ES-I3 (cell line): ENCODE results near the gene CIT.
"Not testable (repeated sequence)": the region's sequence is repeated elsewhere in the genome, so short reads cannot be mapped to it uniquely, and the experiment has no call there.

Experiments
- H3K36me3 ChIP-seq: 2 replicates; pipeline ENCODE4 v1.6.1; 2013; ENCODE audit warnings: mild to moderate bottlenecking, low read length, control low read depth, moderate library complexity; ENCODE audit not compliant: insufficient read depth
- H3K4me1 ChIP-seq: 2 replicates; pipeline ENCODE4 v1.6.1; 2013; ENCODE audit warnings: mild to moderate bottlenecking, control low read depth, low read length; ENCODE audit not compliant: insufficient read depth
- H3K9ac ChIP-seq: 2 replicates; pipeline ENCODE4 v1.6.1; 2013; ENCODE audit warnings: low read depth, mild to moderate bottlenecking, low read length, moderate library complexity
- H3K9me3 ChIP-seq: 2 replicates; pipeline ENCODE4 v1.6.1; 2013; ENCODE audit warnings: mild to moderate bottlenecking, low read length, moderate library complexity; ENCODE audit not compliant: control insufficient read depth, insufficient read depth

Gene CIT

GRCh38 chr12:119727600-119728443 lies 149.3 kb downstream of the CIT start:
- Histone ChIP-seq H3K9me3 (no peaks in the 10 kb centered on the region), H3K36me3 (no peaks in the 10 kb centered on the region; the same call in 1 of the 2 replicates)

GRCh38 chr12:119725523-119725922 lies 151.6 kb downstream of the CIT start:
- no peak overlapping the region for H3K9ac ChIP-seq
- H3K4me1 ChIP-seq, result no peaks in the 10 kb centered on the region
- H3K9me3 ChIP-seq, result no peaks in the 10 kb centered on the region
- no peaks in the 10 kb centered on the region; the same call in 1 of the 2 replicates for H3K36me3 ChIP-seq

More at GRCh38 chr12:119727600-119728443, 149.3 kb downstream of the CIT start:
- Histone ChIP-seq H3K9ac (no peak overlapping the region), H3K4me1 (no peaks in the 10 kb centered on the region)

- Histone ChIP-seq H3K9ac (no peak overlapping the region), H3K9me3 (no peaks in the 10 kb centered on the region), H3K4me1 (no peaks in the 10 kb centered on the region; the same call in 1 of the 2 replicates), H3K36me3 (peaks cover 17% of the 10 kb centered on the region)
These were observed 155.8 kb downstream of the CIT start for GRCh38 chr12:119721306-119721705.

- no peaks in the 10 kb centered on the region for H3K9me3 ChIP-seq
- peaks cover 18% of the 10 kb centered on the region for H3K36me3 ChIP-seq
- H3K4me1 ChIP-seq, result no peaks in the 10 kb centered on the region; the same call in 1 of the 2 replicates
- no peak overlapping the region for H3K9ac ChIP-seq
These were observed 156.8 kb downstream of the CIT start for GRCh38 chr12:119720349-119720748.

DNA sequence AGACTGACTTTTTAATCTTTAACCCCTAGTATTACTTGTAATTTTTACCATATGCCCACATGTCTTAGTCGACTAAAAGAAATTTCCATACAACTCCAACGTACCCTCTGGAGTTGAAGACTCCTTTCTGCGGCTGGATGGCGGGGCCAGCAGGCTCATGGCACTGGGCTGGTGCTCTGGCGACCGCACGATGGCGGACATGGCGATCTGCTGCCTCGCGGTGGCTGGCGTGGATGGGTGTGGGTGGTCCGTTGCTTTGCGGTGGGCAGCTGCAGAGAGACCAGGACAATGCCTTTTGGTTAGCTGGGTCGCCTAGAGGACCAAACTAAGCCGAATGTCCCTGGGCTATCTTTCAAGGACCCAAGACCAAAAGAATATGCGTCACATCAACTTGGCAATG lies 159.0 kb downstream of the CIT start:
- H3K9ac ChIP-seq, result no peak overlapping the region
- no peaks in the 10 kb centered on the region for H3K9me3 ChIP-seq
- H3K36me3 ChIP-seq, result peaks cover 32% of the 10 kb centered on the region
- H3K4me1 ChIP-seq, result no peaks in the 10 kb centered on the region; the same call in 1 of the 2 replicates

DNA sequence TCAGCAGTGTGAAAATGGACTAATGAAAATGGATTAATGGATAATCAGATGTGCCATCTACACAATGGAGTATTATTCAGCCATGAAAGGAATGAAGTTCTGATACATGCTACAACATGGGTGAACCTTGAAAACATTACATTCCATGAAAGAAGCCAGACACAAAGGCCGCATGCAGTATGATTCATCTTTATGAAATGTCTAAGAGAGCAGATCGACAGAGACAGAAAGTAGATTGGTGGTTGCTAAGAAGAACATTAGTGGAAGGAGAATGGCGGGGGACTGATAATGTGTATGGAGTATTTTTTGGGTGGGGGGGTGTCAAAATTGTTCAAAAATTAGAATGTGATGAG lies 161.9 kb downstream of the CIT start:
- H3K9ac ChIP-seq, result no peak overlapping the region
- no peaks in the 10 kb centered on the region for H3K9me3 ChIP-seq
- H3K36me3 ChIP-seq, result peaks cover 45% of the 10 kb centered on the region
- no peaks in the 10 kb centered on the region; the same call in 1 of the 2 replicates for H3K4me1 ChIP-seq

DNA sequence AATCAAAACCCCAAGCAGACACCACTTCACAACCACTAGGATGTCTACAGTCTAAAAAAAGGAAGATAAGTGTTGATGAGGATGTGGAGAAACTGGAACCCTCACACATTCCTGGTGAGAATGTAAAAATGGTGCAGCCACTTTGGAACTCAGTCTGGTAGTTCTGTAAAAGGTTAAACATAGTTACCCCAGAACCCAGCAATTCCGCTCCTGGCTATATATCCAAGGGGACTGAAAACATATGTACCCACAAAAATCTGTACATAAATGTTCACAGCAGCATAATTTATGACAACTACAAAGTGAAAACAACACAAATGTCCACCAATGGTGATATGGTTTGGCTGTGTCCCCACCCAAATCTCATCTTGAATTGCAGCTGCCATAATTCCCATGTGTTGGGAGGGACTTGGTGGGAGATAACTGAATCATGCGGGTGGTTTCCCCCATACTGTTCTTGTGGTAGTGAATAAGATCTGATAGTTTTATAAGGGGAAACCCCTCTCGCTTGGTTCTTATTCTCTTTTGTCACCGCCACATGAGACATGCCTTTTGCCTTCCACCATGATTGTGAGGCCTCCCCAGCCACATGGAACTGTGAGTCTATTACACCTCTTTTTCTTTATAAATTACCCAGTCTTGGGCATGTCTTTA lies 162.4 kb downstream of the CIT start:
- no peaks in the 10 kb centered on the region for H3K9me3 ChIP-seq
- H3K9ac ChIP-seq, result no peak overlapping the region
- no peaks in the 10 kb centered on the region; the same call in 1 of the 2 replicates for H3K4me1 ChIP-seq
- peaks cover 44% of the 10 kb centered on the region for H3K36me3 ChIP-seq

GRCh38 chr12:119713551-119714031 lies 163.5 kb downstream of the CIT start:
- Histone ChIP-seq H3K9ac (no peak overlapping the region), H3K36me3 (peaks cover 45% of the 10 kb centered on the region), H3K9me3 (no peaks in the 10 kb centered on the region), H3K4me1 (no peaks in the 10 kb centered on the region; the same call in 1 of the 2 replicates)

DNA sequence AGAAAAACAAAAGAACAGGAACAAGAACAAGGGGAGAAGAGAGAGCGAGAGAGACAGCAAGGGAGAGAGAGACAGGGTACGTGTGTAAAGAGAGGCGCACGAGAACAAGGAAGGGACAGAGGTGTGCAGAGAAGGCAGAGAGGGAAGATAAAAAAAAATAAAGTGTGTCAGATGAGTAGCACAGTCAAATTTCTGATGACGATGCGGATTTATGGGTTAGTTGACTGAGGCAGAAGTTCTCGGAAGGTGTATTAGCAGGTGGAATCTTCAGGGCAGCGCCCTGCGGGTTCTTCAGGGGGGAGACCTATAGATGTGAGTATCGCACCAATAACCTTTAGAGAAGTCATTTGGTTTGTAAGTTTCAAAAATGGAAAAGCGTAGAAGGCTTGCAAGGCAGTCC lies 164.4 kb downstream of the CIT start:
- Histone ChIP-seq H3K9me3 (no peaks in the 10 kb centered on the region), H3K9ac (no peak overlapping the region), H3K4me1 (no peaks in the 10 kb centered on the region; the same call in 1 of the 2 replicates), H3K36me3 (peaks cover 38% of the 10 kb centered on the region)

DNA sequence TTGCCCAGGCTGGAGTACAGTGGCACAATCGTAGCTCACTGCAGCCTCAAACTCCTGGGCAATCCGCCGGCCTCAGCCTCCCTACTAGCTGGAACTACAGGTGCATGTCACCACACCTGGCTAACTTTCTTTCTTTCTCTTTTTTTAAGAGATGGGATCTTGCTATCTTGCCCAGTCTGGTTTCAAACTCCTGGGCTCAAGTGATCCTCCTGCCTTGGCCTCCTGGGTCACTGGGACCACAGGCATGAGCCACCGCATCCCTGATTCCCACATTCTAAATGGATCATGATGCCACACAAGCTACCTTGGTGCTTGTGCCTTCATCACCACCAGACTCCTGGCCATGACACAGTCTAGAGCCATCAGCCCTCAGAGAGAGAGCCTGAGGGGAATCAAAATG lies 165.4 kb downstream of the CIT start:
- Histone ChIP-seq H3K4me1 (no peaks in the 10 kb centered on the region; the same call in 1 of the 2 replicates), H3K36me3 (peaks cover 38% of the 10 kb centered on the region), H3K9ac (no peak overlapping the region), H3K9me3 (no peaks in the 10 kb centered on the region)

DNA sequence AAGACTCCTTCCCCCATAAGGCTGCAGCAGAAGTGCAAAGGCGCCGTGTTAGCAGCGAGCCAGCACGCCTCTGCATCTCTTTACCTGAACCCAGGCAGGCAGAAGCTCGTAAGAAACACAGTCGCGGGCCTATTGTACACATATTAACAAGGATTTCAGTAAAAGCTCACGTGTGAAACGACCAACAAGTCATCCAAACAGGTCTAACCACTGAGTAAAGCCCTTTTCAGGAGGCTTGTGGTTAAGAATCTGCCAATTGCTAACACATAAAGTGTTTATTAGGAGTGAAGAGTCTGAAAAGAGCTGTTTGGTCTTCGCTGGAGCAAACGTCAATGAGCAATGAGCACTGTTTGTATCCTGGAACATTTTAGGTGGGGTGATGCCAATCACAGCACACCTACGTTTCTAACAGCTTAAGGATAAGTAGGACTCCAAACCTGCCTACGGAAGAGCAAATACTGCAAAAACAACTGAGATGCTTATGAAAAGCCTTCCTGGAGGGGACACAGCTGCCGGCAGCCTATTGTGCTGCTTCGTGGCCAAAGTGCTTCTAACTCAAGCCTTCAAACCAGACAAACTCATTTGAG lies 166.1 kb downstream of the CIT start:
- no peak overlapping the region for H3K9ac ChIP-seq
- H3K9me3 ChIP-seq, result no peaks in the 10 kb centered on the region
- H3K4me1 ChIP-seq, result no peaks in the 10 kb centered on the region
- H3K36me3 ChIP-seq, result peaks cover 38% of the 10 kb centered on the region

DNA sequence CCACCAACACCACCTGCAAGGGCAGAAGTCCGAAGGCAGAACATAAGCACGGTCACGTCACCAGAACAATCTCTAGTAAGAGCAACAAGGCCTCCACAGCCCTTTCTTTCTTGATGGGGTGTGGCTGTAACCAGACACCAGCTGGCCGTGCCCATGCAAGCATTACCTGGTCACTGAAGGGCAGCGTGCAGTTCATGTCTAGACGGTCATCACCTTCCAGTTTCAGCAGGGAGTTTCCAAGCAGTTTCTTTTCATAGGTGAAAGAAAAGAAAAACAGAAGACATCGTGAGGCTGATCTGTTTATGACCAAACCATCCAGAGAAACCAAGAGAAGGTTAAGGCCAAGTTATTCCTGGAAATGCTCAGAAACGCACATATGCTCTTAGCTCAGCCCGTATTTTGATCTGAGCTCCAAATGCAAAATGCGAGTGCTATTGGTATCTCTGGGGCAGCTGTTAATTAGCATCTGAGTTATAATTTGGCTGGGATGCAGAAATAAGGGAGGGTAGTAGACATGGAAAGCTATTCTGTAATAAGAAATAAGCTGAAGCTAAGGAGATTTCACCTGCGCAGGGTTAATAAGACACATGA lies 166.7 kb downstream of the CIT start:
- Histone ChIP-seq H3K4me1 (no peaks in the 10 kb centered on the region), H3K9ac (no peak overlapping the region), H3K36me3 (peaks cover 38% of the 10 kb centered on the region), H3K9me3 (no peaks in the 10 kb centered on the region)

DNA sequence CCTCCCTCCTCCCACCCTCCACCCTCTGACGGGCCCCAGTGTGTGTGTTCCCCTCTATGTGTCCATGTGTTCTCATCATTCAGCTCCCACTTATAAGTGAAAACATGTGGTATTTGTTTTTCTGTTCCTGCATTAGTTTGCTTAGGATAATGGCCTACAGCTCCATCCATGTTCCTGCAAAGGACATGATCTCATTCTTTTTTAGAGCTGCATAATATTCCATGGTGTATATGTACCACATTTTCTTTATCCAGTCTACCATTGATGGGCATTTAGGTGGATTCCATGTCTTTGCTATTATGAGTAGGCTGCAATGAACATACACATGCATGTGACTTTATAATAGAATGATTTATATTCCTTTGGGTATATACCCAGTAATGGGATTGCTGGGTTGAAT lies 170.7 kb downstream of the CIT start:
- not testable (repeated sequence) for H3K9ac ChIP-seq, H3K4me1 ChIP-seq, H3K9me3 ChIP-seq
- H3K36me3 ChIP-seq, result peaks cover 16% of the 10 kb centered on the region

DNA sequence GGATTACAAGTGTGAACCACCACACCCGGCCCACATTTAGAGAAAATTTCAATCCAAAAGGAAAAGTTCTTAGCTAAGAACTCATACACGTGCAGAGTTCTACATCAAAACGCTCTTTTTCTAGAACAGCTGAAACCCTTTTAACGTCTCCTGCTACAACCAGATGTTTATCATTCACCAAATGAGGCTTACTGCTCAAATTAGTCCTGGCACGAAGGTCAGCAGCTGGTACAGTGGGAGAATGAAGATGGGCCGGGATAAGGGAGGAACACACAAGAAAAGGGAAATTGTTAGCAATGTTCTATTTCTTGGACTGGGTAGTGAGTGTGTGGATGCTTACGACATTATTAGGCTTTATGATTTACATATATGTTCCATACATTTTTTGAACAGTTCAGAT lies 171.9 kb downstream of the CIT start:
- Histone ChIP-seq H3K9ac (no peak overlapping the region), H3K4me1 (no peaks in the 10 kb centered on the region), H3K9me3 (no peaks in the 10 kb centered on the region), H3K36me3 (peaks cover 12% of the 10 kb centered on the region)
